NCI-H524 treated with DMSO at 0.1 percent for 48 hours (cell line): Measurements from ENCODE around the gene LIN7C.
"Not testable (repeated sequence)": the region's sequence is repeated elsewhere in the genome, so short reads cannot be mapped to it uniquely, and the experiment has no call there.

Source experiments
- DNase-seq: peaks from one replicate; lab custom pipeline; 2025; lab: John Stamatoyannopoulos, UW

LIN7C gene

GRCh38 chr11:27506200-27507182 lies at the start of gene LIN7C:
LIN7C (minus strand) TSS chr11:27506769; CDS start chr11:27506752, 17 bp downstream.
- DNase-seq = peak; percentile 49

GRCh38 chr11:27555264-27555663 lies 48.7 kb upstream of the LIN7C start:
- DNase-seq = no peak

GRCh38 chr11:27553186-27553585 lies 46.6 kb upstream of the LIN7C start:
- no peak for DNase-seq

- DNase-seq = peak; percentile 93
Observed at GRCh38 chr11:27552341-27552740, 45.8 kb upstream of the LIN7C start.

- DNase-seq = no peak
Observed at GRCh38 chr11:27551127-27551526, 44.6 kb upstream of the LIN7C start.

GRCh38 chr11:27545946-27546345 lies 39.4 kb upstream of the LIN7C start:
- DNase-seq = peak; percentile 60

- DNase-seq = no peak
Observed at GRCh38 chr11:27545035-27545434, 38.5 kb upstream of the LIN7C start.

GRCh38 chr11:27541790-27542189 lies 35.2 kb upstream of the LIN7C start:
- DNase-seq = no peak

GRCh38 chr11:27540051-27540450 lies 33.5 kb upstream of the LIN7C start:
- no peak for DNase-seq

- DNase-seq = no peak
Observed at GRCh38 chr11:27535103-27535502, 28.5 kb upstream of the LIN7C start.

- no peak for DNase-seq
Observed at GRCh38 chr11:27532652-27533325, 26.2 kb upstream of the LIN7C start.

GRCh38 chr11:27528712-27529111 lies 22.1 kb upstream of the LIN7C start:
- no peak for DNase-seq

GRCh38 chr11:27526535-27526934 lies 20.0 kb upstream of the LIN7C start:
- no peak for DNase-seq

- no peak for DNase-seq
Observed at GRCh38 chr11:27525824-27526516, 19.4 kb upstream of the LIN7C start.

- no peak for DNase-seq
Observed at GRCh38 chr11:27524155-27524554, 17.6 kb upstream of the LIN7C start.

- no peak for DNase-seq
Observed at GRCh38 chr11:27520226-27520625, 13.7 kb upstream of the LIN7C start.

GRCh38 chr11:27518518-27518917 lies 11.9 kb upstream of the LIN7C start:
- DNase-seq = no peak

- DNase-seq = not testable (repeated sequence)
Observed at GRCh38 chr11:27517490-27517889, 10.9 kb upstream of the LIN7C start.

GRCh38 chr11:27514558-27514957 lies 8.0 kb upstream of the LIN7C start:
- DNase-seq = no peak

GRCh38 chr11:27514076-27514475 lies 7.5 kb upstream of the LIN7C start:
- DNase-seq = no peak

- DNase-seq = no peak
Observed at GRCh38 chr11:27513389-27513788, 6.8 kb upstream of the LIN7C start.

- no peak for DNase-seq
Observed at GRCh38 chr11:27512238-27512637, 5.7 kb upstream of the LIN7C start.

- no peak for DNase-seq
Observed at GRCh38 chr11:27509908-27510307, 3.3 kb upstream of the LIN7C start.
